CD14-positive monocyte (primary cell): Measurements from ENCODE around the gene IFT20. TPM values are rescaled to one million over a fixed set of nuclear protein-coding genes. Genes with fewer than 3 reads are reported as not detected.

Experiments
- DNase-seq, 3 donors: peaks; one replicate each; pipeline ENCODE4 v3.0.0-alpha.2; 2011 to 2022
- H2AFZ ChIP-seq: 2 replicates; pipeline ENCODE4 v1.6.0; 2012; ENCODE audit warnings: mild to moderate bottlenecking, low read depth, low read length, inconsistent platforms; ENCODE audit not compliant: insufficient read depth, poor library complexity, severe bottlenecking
- H3K27ac ChIP-seq, 2 donors: 1 replicate in 1 of 2; 2 replicates in 1 of 2; pipeline ENCODE4 v1.5.1; 2012 to 2013; ENCODE audit warnings: low read length in 2 of 2, control low read depth in 1 of 2, inconsistent platforms in 1 of 2, low read depth in 1 of 2, mild to moderate bottlenecking in 1 of 2
- H3K27me3 ChIP-seq, 2 donors: one replicate each; pipeline versions ENCODE4 v1.6.0 to v1.6.1; 2011 to 2013; ENCODE audit warnings: low read length in 2 of 2; ENCODE audit not compliant: control insufficient read depth in 2 of 2, insufficient read depth in 2 of 2
- H3K36me3 ChIP-seq, 2 donors: replicated peaks in 1 of 2; 1 replicate in 1 of 2; 2 replicates in 1 of 2; pipeline versions ENCODE4 v1.5.1 to v1.6.1; 2012 to 2013; ENCODE audit warnings: low read length in 2 of 2, control low read depth in 1 of 2, inconsistent platforms in 1 of 2, mild to moderate bottlenecking in 1 of 2; ENCODE audit not compliant: insufficient read depth in 2 of 2, control insufficient read depth in 1 of 2
- H3K4me1 ChIP-seq, 2 donors: 1 replicate in 1 of 2; 2 replicates in 1 of 2; pipeline versions ENCODE4 v1.5.1 to v1.6.1; 2012 to 2013; ENCODE audit warnings: low read length in 2 of 2, control low read depth in 1 of 2, inconsistent platforms in 1 of 2, mild to moderate bottlenecking in 1 of 2, moderate library complexity in 1 of 2; ENCODE audit not compliant: insufficient read depth in 2 of 2, control insufficient read depth in 1 of 2
- H3K4me2 ChIP-seq: replicated peaks from 2 replicates; pipeline ENCODE3; 2012; ENCODE audit warnings: low read length, moderate library complexity, mild to moderate bottlenecking; ENCODE audit not compliant: poor library complexity, severe bottlenecking; ENCODE audit errors: extremely low read depth
- H3K4me3 ChIP-seq, 3 experiments: fragments of 200-600 bp in 1 of 3; sonication (generic) in 1 of 3; replicated peaks in 1 of 3; 1 replicate in 2 of 3; 2 replicates in 1 of 3; pipeline ENCODE4 v1.5.1; 2011 to 2013; ENCODE audit warnings: low read length in 3 of 3, mild to moderate bottlenecking in 3 of 3, control low read depth in 2 of 3, low read depth in 2 of 3, inconsistent platforms in 1 of 3, moderate library complexity in 1 of 3
- H3K79me2 ChIP-seq: 2 replicates; pipeline ENCODE4 v1.6.0; 2012; ENCODE audit warnings: mild to moderate bottlenecking, control low read depth, inconsistent platforms, low read length, moderate library complexity; ENCODE audit not compliant: insufficient read depth
- H3K9ac ChIP-seq: 2 replicates; pipeline ENCODE4 v1.6.0; 2017; ENCODE audit warnings: low read length, mild to moderate bottlenecking; ENCODE audit not compliant: insufficient read depth, poor library complexity, severe bottlenecking
- H3K9me3 ChIP-seq, 2 donors: replicated peaks in 1 of 2; 1 replicate in 1 of 2; 2 replicates in 1 of 2; pipeline versions ENCODE4 v1.5.1 to v1.6.1; 2012 to 2013; ENCODE audit warnings: low read length in 2 of 2, control low read depth in 1 of 2; ENCODE audit not compliant: control insufficient read depth in 1 of 2, insufficient read depth in 1 of 2
- H4K20me1 ChIP-seq: 2 replicates; pipeline ENCODE4 v1.6.0; 2012; ENCODE audit warnings: mild to moderate bottlenecking, low read length, control low read depth, moderate library complexity; ENCODE audit not compliant: insufficient read depth
- H3K27ac Mint-ChIP-seq, 7 donors: one replicate each; pipeline ENCODE4 v1.8.0; 2020; ENCODE audit warnings: mild to moderate bottlenecking in 7 of 7, mixed read lengths in 7 of 7, moderate library complexity in 6 of 7, inconsistent platforms in 2 of 7
- H3K27me3 Mint-ChIP-seq, 3 donors: one replicate each; pipeline ENCODE4 v1.8.0; 2021 to 2022; ENCODE audit warnings: low read depth in 3 of 3, mild to moderate bottlenecking in 3 of 3, mixed read lengths in 3 of 3, moderate library complexity in 3 of 3, inconsistent platforms in 1 of 3
- H3K36me3 Mint-ChIP-seq, 2 donors: one replicate each; pipeline ENCODE4 v1.8.0; 2020; ENCODE audit warnings: mixed read lengths in 2 of 2, inconsistent platforms in 1 of 2, mild to moderate bottlenecking in 1 of 2
- H3K4me1 Mint-ChIP-seq: one replicate; pipeline ENCODE4 v1.8.0; 2020; ENCODE audit warnings: mild to moderate bottlenecking, mixed read lengths
- H3K4me3 Mint-ChIP-seq, 2 donors: one replicate each; pipeline ENCODE4 v1.8.0; 2020; ENCODE audit warnings: mild to moderate bottlenecking in 2 of 2, mixed read lengths in 2 of 2, moderate library complexity in 1 of 2
- H3K9me3 Mint-ChIP-seq, 7 donors: one replicate each; pipeline ENCODE4 v1.8.0; 2020 to 2022; ENCODE audit warnings: mixed read lengths in 7 of 7, mild to moderate bottlenecking in 6 of 7, moderate library complexity in 6 of 7, inconsistent platforms in 2 of 7
- WGBS: methylation state at CpG from one replicate; pipeline ENCODE4 v1.1.5; 2013; ENCODE audit warnings: missing lambda C conversion rate; ENCODE audit not compliant: insufficient coverage; 5-methylcytosine and 5-hydroxymethylcytosine counted together
- intact Hi-C, 2 donors: fragments of 100-400 bp; cut with micrococcal nuclease; formaldehyde crosslinking; loops; one replicate each; pipeline versions ENCODE4 v1.15.0 to v1.15.1; 2023
- polyA plus RNA-seq, 3 donors: library from polyadenylated mRNA; depleted of rRNA in 1 of 3; unstranded in 2 of 3; stranded (reverse) in 1 of 3; fragments of 300-500 nt in 2 of 3; fragments of >200 nt in 1 of 3; fragmentation: Illumina TruSeq in 2 of 3; gene quantifications; 1 replicate in 2 of 3; 2 replicates in 1 of 3; pipeline ENCODE4 v1.2.3, GENCODE V29; 2012 to 2021
- TF ChIP-seq, protein P1 (sequence below): fragments of 200-600 bp; IDR thresholded peaks from one replicate; pipeline ENCODE4 v1.8.0; 2022; ENCODE audit warnings: antibody characterized with exemption, mild to moderate bottlenecking

Gene IFT20
- polyA plus RNA-seq, 3 donors, result 61.1 to 79.1 (median 75.4) TPM

- WGBS, result 0% methylated on average over 62 of the region's 72 CpGs
- H2AFZ ChIP-seq, result peak within 1 kb of the TSS; percentile 97
These were observed 16.3 kb downstream of the IFT20 start, which contains the start of gene TMEM97 for GRCh38 chr17:28318759-28319597. Gene TMEM97, plus strand, starts transcription at chr17:28319200. Its CDS starts 40 bp downstream, at chr17:28319240.

More at GRCh38 chr17:28318759-28319597, 16.3 kb downstream of the IFT20 start, which contains the start of gene TMEM97:
- H3K4me1 ChIP-seq, result peaks cover 23 to 29% of the 10 kb centered on the region in 2 donors
- peak within 1 kb of the TSS; percentile 58 for H3K9ac ChIP-seq
- DNase-seq, result peak; percentile 94 to 97 (median 95)
- no peaks in the 10 kb centered on the region for H4K20me1 ChIP-seq
- TF ChIP-seq, protein P1, sequence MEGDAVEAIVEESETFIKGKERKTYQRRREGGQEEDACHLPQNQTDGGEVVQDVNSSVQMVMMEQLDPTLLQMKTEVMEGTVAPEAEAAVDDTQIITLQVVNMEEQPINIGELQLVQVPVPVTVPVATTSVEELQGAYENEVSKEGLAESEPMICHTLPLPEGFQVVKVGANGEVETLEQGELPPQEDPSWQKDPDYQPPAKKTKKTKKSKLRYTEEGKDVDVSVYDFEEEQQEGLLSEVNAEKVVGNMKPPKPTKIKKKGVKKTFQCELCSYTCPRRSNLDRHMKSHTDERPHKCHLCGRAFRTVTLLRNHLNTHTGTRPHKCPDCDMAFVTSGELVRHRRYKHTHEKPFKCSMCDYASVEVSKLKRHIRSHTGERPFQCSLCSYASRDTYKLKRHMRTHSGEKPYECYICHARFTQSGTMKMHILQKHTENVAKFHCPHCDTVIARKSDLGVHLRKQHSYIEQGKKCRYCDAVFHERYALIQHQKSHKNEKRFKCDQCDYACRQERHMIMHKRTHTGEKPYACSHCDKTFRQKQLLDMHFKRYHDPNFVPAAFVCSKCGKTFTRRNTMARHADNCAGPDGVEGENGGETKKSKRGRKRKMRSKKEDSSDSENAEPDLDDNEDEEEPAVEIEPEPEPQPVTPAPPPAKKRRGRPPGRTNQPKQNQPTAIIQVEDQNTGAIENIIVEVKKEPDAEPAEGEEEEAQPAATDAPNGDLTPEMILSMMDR, result no peak
- H3K4me1 Mint-ChIP-seq, result peaks cover 21% of the 10 kb centered on the region
- H3K9me3 ChIP-seq, result no peaks in the 10 kb centered on the region
- peaks cover 30% of the 10 kb centered on the region for H3K79me2 ChIP-seq
- H3K27ac Mint-ChIP-seq, result peak within 1 kb of the TSS; percentile 15 to 82 (median 62)
- no peaks in the 10 kb centered on the region for H3K9me3 Mint-ChIP-seq
- H3K27me3 Mint-ChIP-seq, result peaks cover 9 to 19% (median 17%) of the 10 kb centered on the region in 3 donors
- no peaks in the 10 kb centered on the region for H3K36me3 Mint-ChIP-seq
- H3K36me3 ChIP-seq, result no peaks in the 10 kb centered on the region
- H3K4me3 ChIP-seq, result peak within 1 kb of the TSS; percentile 52 to 87 (median 75)
- peak within 1 kb of the TSS; percentile 99 for H3K4me2 ChIP-seq
- H3K27me3 ChIP-seq, result peaks cover 0 to 5% of the 10 kb centered on the region in 2 donors
- H3K27ac ChIP-seq, result peak within 1 kb of the TSS; percentile 11 to 64
- intact Hi-C loops, result no loop called here
- peak within 1 kb of the TSS; percentile 93 to 95 for H3K4me3 Mint-ChIP-seq
